Common myeloid progenitor, CD34-positive (primary cell): ENCODE results near the gene NCOA3.

Source experiments
- CTCF ChIA-PET: fragments of 350-600 bp; sonication (Branson Sonifier 250); formaldehyde crosslinking; loops from one replicate; lab custom pipeline; 2021; ENCODE audit warnings: antibody characterized with exemption; lab: Charles Lee
- POLR2A ChIA-PET: fragments of 350-600 bp; sonication (Branson Sonifier 250); formaldehyde crosslinking; loops from one replicate; lab custom pipeline; 2021; ENCODE audit warnings: antibody characterized with exemption; lab: Charles Lee
- DNase-seq, 3 donors: peaks; one replicate each; pipeline versions ENCODE4 v3.0.0 to v3.0.0-alpha.2; 2013
- H3K27ac ChIP-seq, 2 experiments: 1 replicate in 1 of 2; 2 replicates in 1 of 2; pipeline ENCODE4 v1.7.0; 2013; ENCODE audit warnings: inconsistent platforms in 2 of 2, low read length in 2 of 2, mild to moderate bottlenecking in 2 of 2, low read depth in 1 of 2, moderate library complexity in 1 of 2; ENCODE audit not compliant: severe bottlenecking in 2 of 2, insufficient read depth in 1 of 2, poor library complexity in 1 of 2
- H3K27me3 ChIP-seq, 5 experiments: replicated peaks in 2 of 5; 1 replicate in 3 of 5; 2 replicates in 2 of 5; pipeline versions ENCODE4 v1.6.1 to v1.7.0; 2013; ENCODE audit warnings: low read length in 4 of 5, mild to moderate bottlenecking in 2 of 5, moderate library complexity in 2 of 5, inconsistent platforms in 1 of 5; ENCODE audit not compliant: insufficient read depth in 5 of 5, control insufficient read depth in 4 of 5
- H3K36me3 ChIP-seq, 4 experiments: 1 replicate in 2 of 4; 2 replicates in 2 of 4; pipeline versions ENCODE4 v1.6.1 to v1.7.0; 2013; ENCODE audit warnings: low read length in 3 of 4, control low read depth in 1 of 4, mild to moderate bottlenecking in 1 of 4; ENCODE audit not compliant: control insufficient read depth in 4 of 4, insufficient read depth in 4 of 4
- H3K4me1 ChIP-seq, 4 experiments: 1 replicate in 3 of 4; 2 replicates in 1 of 4; pipeline versions ENCODE4 v1.6.1 to v1.7.1; 2013; ENCODE audit warnings: low read length in 3 of 4, mild to moderate bottlenecking in 3 of 4, control low read depth in 1 of 4, inconsistent platforms in 1 of 4, moderate library complexity in 1 of 4; ENCODE audit not compliant: control insufficient read depth in 4 of 4, insufficient read depth in 4 of 4; ENCODE audit errors: control extremely low read depth in 1 of 4
- H3K4me3 ChIP-seq, 7 experiments: 1 replicate in 4 of 7; 2 replicates in 3 of 7; pipeline versions ENCODE4 v1.5.1 to v1.7.0; 2013; ENCODE audit warnings: mild to moderate bottlenecking in 7 of 7, low read length in 6 of 7, moderate library complexity in 6 of 7, inconsistent platforms in 2 of 7, low read depth in 2 of 7, control low read depth in 1 of 7; ENCODE audit not compliant: insufficient read depth in 4 of 7, control insufficient read depth in 1 of 7; ENCODE audit errors: extremely low read depth in 1 of 7
- H3K9me3 ChIP-seq, 5 experiments: 1 replicate in 4 of 5; 2 replicates in 1 of 5; pipeline versions ENCODE4 v1.6.1 to v1.7.1; 2013; ENCODE audit warnings: low read length in 4 of 5, mild to moderate bottlenecking in 2 of 5, inconsistent platforms in 1 of 5, low read depth in 1 of 5, moderate library complexity in 1 of 5; ENCODE audit not compliant: control insufficient read depth in 4 of 5, insufficient read depth in 2 of 5; ENCODE audit errors: control extremely low read depth in 1 of 5
- WGBS: methylation state at CpG from one replicate; pipeline ENCODE4 v1.1.5; 2013; ENCODE audit not compliant: insufficient coverage; 5-methylcytosine and 5-hydroxymethylcytosine counted together

Gene NCOA3

DNA sequence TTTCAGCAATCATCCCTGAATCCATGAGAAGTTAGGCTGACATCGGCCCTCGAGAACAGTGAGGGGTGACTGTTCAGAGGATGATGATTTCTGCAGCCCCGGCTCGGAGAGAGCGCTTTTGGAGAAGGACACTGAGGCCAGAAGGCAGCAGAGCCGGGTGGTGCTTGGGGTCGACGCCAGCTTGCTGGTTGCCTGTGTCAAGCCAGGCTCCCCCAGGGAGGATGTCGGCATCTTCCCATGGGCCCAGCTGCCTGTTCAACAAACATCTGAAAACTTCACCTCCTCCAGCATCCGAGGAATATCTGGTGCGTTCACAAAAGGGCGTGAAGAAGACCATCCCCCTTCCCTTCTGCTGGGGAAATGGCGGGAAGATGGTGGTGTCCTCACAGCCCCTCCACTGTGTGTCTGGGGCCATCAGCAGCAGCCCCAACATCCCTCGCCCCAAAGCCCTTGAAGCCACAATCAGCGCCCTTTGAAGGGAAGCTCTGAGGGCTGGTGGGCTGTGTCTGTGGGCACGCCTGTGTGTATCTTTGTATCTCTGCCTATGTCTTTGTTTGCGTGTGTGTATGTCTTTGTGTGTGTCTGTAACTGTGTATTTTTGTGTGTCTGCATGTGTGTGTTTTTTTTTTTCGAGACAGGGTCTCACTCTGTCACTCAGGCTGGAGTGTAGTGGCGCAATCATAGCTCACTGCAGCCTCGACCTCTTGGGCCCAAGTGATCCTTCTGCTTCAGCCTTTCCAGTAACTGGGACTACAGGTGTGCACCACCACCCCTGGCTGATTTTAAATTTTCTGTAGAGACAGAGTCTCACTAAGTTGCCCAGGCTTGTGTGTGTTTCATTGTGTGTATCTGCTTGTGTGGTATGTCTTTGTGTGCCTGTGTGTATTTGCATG is 185.7 kb downstream of the NCOA3 start:
- POLR2A ChIA-PET: no interaction called here
- 91% methylated on average over 16 of the region's 20 CpGs for WGBS

DNA sequence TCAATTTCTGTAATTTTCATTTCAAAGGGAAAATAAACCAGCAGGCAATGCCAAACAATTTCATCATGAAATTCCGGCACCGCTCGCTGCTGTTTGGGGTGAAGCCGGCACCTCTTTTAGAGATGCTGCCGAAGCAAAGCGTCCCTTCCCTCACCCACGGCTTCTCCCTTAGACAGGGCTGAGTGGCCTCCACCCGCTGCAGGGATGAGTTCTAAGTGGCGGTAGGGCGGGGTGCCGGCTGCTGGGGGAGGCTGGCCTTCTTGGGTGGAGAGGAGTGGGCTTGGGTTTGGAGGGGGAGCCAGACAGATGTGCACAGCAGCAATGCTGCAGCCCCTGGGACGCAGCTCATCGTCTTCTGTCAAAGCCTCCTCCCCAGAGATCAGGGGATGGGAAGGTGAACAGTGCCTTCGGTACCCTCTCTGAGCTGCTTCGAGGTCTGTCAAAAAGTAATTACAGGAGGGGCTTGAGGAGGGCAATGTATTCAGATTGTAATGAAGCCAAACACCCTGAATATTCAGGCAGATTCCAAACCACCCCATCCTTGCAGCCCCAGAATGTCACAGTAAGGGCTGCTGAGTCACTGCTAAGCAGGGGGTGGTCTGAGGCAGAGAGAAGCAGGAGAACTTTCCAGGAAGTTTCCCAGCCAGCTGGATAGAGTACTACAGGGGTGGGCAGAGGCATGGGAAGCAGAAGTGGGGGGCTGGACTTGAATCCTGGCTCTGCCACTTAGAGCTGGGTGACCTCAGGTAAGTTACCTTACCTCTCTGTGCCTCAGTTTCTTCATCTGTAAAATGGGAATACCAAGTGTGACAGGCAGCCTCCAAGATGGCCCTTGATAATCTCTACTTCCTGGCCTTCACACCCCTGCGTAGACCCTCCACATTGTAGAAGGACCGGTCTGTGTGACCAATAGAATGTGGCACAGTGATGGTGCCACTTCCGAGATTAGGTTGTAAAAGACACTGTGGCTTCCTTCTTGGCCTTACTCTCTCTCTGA is 187.0 kb downstream of the NCOA3 start:
- Histone ChIP-seq H3K9me3 (peaks cover 7 to 50% (median 21%) of the 10 kb centered on the region in 5 experiments), H3K4me3 (no peak overlapping the region), H3K27me3 (no peaks in the 10 kb centered on the region), H3K27ac (no peak overlapping the region), H3K4me1 (no peaks in the 10 kb centered on the region), H3K36me3 (no peaks in the 10 kb centered on the region)
- ChIA-PET POLR2A (no interaction called here), CTCF (interaction anchor here (0.6 to 1.7 kb wide), 2 partner anchors 8 to 10 kb away, joined by 3 to 5 read pairs; no protein-coding TSS in a partner anchor)
- 87% methylated on average over 13 of the region's 18 CpGs for WGBS
- no peak for DNase-seq

More for the DNA sequence above, 185.7 kb downstream of the NCOA3 start:
- Histone ChIP-seq H3K27ac (no peak overlapping the region), H3K4me3 (no peak overlapping the region), H3K36me3 (no peaks in the 10 kb centered on the region), H3K4me1 (no peaks in the 10 kb centered on the region), H3K27me3 (no peaks in the 10 kb centered on the region), H3K9me3 (peaks cover 2 to 38% (median 13%) of the 10 kb centered on the region in 5 experiments)
- DNase-seq: no peak
- CTCF ChIA-PET: interaction anchor here (1.2 kb wide), 1 partner anchor 934 kb away, joined by 3 read pairs; no protein-coding TSS in a partner anchor

GRCh38 chr20:47689731-47690130 is 188.0 kb downstream of the NCOA3 start:
- ChIA-PET CTCF (interaction anchor here (0.6 to 1.7 kb wide), 2 partner anchors 9 to 11 kb away, joined by 3 to 5 read pairs; no protein-coding TSS in a partner anchor), POLR2A (no interaction called here)
- Histone ChIP-seq H3K27me3 (no peaks in the 10 kb centered on the region), H3K9me3 (peaks cover 7 to 57% (median 24%) of the 10 kb centered on the region in 5 experiments), H3K36me3 (no peaks in the 10 kb centered on the region), H3K4me3 (no peak overlapping the region), H3K27ac (no peak overlapping the region), H3K4me1 (peaks cover 0 to 2% (median under 1%) of the 10 kb centered on the region in 4 experiments)
- 92% methylated on average over 1 of the region's 1 CpG for whole genome bisulfite sequencing
- DNase-seq: no peak

- CTCF ChIA-PET: interaction anchor here (1.4 to 4.6 kb wide), 3 partner anchors 9 to 929 kb away, joined by 3 to 25 read pairs (median 7); no protein-coding TSS in a partner anchor
- no peaks in the 10 kb centered on the region for H3K27me3 ChIP-seq
- H3K27ac ChIP-seq: no peak overlapping the region
- H3K36me3 ChIP-seq: no peaks in the 10 kb centered on the region
- DNase-seq: peak; percentile 38 to 62 (median 59)
- peaks cover 7 to 57% (median 24%) of the 10 kb centered on the region in 5 experiments for H3K9me3 ChIP-seq
- H3K4me1 ChIP-seq: peaks cover 0 to 10% (median 4%) of the 10 kb centered on the region in 4 experiments
- POLR2A ChIA-PET: no interaction called here
- no peak overlapping the region for H3K4me3 ChIP-seq
Measured at GRCh38 chr20:47691625-47692024, 189.9 kb downstream of the NCOA3 start.

DNA sequence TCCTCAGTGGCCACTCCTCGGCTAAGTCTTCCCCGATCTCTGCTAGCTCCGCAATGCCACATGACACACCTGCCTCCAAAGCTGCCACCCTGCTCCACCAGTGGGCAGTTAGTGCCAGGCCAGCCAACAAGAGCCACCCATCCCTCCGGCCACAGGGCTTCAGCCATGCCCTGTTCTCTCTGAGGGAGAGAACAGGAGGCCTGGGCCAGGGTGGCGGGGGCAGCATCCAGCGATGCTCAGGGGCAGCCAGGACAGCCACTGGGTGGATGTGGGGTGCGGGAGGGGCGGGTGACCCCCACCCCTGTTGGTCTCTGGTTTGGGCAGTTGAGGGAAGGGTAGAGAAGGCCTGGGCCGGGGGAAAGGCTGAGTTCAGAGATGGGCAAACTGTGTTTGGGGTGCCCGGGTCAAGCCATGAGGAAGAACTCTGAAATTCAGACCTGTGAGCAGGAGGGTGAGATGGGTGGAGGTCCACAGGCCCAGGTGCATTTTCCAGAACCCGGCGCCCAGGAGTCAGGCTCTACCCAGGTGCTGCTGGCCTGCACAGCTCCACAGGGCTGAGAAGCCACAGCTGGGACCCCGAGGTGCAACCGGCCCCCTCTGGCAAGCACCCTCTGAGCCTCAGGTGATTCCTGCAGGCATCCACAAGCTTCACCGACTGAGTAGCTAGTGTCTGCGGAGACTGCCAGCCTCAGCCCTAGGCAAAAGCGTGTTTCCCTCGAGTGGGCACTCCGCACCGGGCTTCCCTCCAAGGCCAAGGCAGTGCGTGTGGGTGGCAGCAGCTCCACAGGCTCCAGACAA is 192.5 kb downstream of the NCOA3 start:
- H3K27ac ChIP-seq: no peak overlapping the region
- H3K9me3 ChIP-seq: peaks cover 7 to 50% (median 24%) of the 10 kb centered on the region in 5 experiments
- WGBS: 96% methylated on average over 16 of the region's 21 CpGs
- H3K27me3 ChIP-seq: no peaks in the 10 kb centered on the region
- ChIA-PET CTCF (interaction anchor here (1.2 to 4.6 kb wide), 3 partner anchors 14 to 31 kb away, joined by 3 to 25 read pairs (median 9); no protein-coding TSS in a partner anchor), POLR2A (no interaction called here)
- no peak overlapping the region for H3K4me3 ChIP-seq
- DNase-seq: no peak
- H3K4me1 ChIP-seq: peaks cover 0 to 10% (median 4%) of the 10 kb centered on the region in 4 experiments
- H3K36me3 ChIP-seq: no peaks in the 10 kb centered on the region

- DNase-seq: no peak
- no peaks in the 10 kb centered on the region for H3K27me3 ChIP-seq
- 98% methylated on average over 10 of the region's 11 CpGs for whole genome bisulfite sequencing
- POLR2A ChIA-PET: no interaction called here
- no peaks in the 10 kb centered on the region for H3K36me3 ChIP-seq
- CTCF ChIA-PET: no interaction called here
- H3K27ac ChIP-seq: no peak overlapping the region
- peaks cover 0 to 10% (median 4%) of the 10 kb centered on the region in 4 experiments for H3K4me1 ChIP-seq
- H3K4me3 ChIP-seq: no peak overlapping the region
- H3K9me3 ChIP-seq: peaks cover 7 to 25% (median 15%) of the 10 kb centered on the region in 5 experiments
Measured at GRCh38 chr20:47696856-47697255, 195.2 kb downstream of the NCOA3 start.
